ENCODE results near the gene FERMT3.

The FERMT3 gene

GRCh38 chr11:64227405-64227956, 21.0 kb downstream of the FERMT3 start:
- peak overlapping the region; percentile 74 for H3K4me3 ChIP-seq (ENCODE audit: low read length)
- peak; percentile 71 for DNase-seq (ENCODE audit: low read depth)
- TF ChIP-seq CTCF (IDR thresholded peaks at IDR 0.05; ENCODE audit: insufficient read depth, low read depth, low read length, missing control alignments): no peak

- no peak overlapping the region for H3K4me3 ChIP-seq (ENCODE audit: low read length)
- DNase-seq (ENCODE audit: low read depth): no peak
- TF ChIP-seq CTCF (IDR thresholded peaks at IDR 0.05; ENCODE audit: insufficient read depth, low read depth, low read length, missing control alignments): no peak
Observed at GRCh38 chr11:64229090-64229743, 22.7 kb downstream of the FERMT3 start.

GRCh38 chr11:64229744-64230170, 23.2 kb downstream of the FERMT3 start:
- TF ChIP-seq CTCF (IDR thresholded peaks at IDR 0.05; ENCODE audit: insufficient read depth, low read depth, low read length, missing control alignments): no peak
- DNase-seq (ENCODE audit: low read depth): no peak
- peak overlapping the region; percentile 80 for H3K4me3 ChIP-seq (ENCODE audit: low read length)

- DNase-seq (ENCODE audit: low read depth): peak; percentile 92
- peak within 1 kb of the TSS; percentile 80 for H3K4me3 ChIP-seq (ENCODE audit: low read length)
- TF ChIP-seq CTCF (IDR thresholded peaks at IDR 0.05; ENCODE audit: insufficient read depth, low read depth, low read length, missing control alignments): no peak
Observed at GRCh38 chr11:64230171-64230984, 23.9 kb downstream of the FERMT3 start, which contains the start of gene DNAJC4. Gene DNAJC4, plus strand, starts transcription at chr11:64230548. Its CDS starts 307 bp downstream, at chr11:64230855.

- H3K4me3 ChIP-seq (ENCODE audit: low read length): peak overlapping the region; percentile 80
- no peak for TF ChIP-seq CTCF (IDR thresholded peaks at IDR 0.05; ENCODE audit: insufficient read depth, low read depth, low read length, missing control alignments)
- no peak for DNase-seq (ENCODE audit: low read depth)
Observed at GRCh38 chr11:64230985-64231365, 24.5 kb downstream of the FERMT3 start.

- no peak for TF ChIP-seq CTCF (IDR thresholded peaks at IDR 0.05; ENCODE audit: insufficient read depth, low read depth, low read length, missing control alignments)
- H3K4me3 ChIP-seq (ENCODE audit: low read length): no peak overlapping the region
- DNase-seq (ENCODE audit: low read depth): no peak
Observed at GRCh38 chr11:64231546-64231945, 25.0 kb downstream of the FERMT3 start.
